ENCODE data around the gene PLXNA4.

- TF ChIP-seq, protein P1, sequence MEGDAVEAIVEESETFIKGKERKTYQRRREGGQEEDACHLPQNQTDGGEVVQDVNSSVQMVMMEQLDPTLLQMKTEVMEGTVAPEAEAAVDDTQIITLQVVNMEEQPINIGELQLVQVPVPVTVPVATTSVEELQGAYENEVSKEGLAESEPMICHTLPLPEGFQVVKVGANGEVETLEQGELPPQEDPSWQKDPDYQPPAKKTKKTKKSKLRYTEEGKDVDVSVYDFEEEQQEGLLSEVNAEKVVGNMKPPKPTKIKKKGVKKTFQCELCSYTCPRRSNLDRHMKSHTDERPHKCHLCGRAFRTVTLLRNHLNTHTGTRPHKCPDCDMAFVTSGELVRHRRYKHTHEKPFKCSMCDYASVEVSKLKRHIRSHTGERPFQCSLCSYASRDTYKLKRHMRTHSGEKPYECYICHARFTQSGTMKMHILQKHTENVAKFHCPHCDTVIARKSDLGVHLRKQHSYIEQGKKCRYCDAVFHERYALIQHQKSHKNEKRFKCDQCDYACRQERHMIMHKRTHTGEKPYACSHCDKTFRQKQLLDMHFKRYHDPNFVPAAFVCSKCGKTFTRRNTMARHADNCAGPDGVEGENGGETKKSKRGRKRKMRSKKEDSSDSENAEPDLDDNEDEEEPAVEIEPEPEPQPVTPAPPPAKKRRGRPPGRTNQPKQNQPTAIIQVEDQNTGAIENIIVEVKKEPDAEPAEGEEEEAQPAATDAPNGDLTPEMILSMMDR (IDR thresholded peaks at IDR 0.05) = no peak
- no peak for TF ChIP-seq POLR2A (IDR thresholded peaks at IDR 0.05)
Observed at GRCh38 chr7:132249256-132249971, 326.9 kb downstream of the PLXNA4 start.
